ENCODE measurements around the gene SDS.

- TF ChIP-seq CTCF (IDR thresholded peaks at IDR 0.05; ENCODE audit: low read depth, low read length) (no peak), EZH2phosphoT487 (IDR thresholded peaks at IDR 0.05; ENCODE audit: low read depth) (no peak)
These were observed 6.0 kb downstream of the SDS start for GRCh38 chr12:113397497-113398197.

Data from OCI-LY3 (cell line).